Ishikawa (cell line): ENCODE results near the gene BHLHA15.

ENCODE experiments used
- CREB1 ChIP-seq: IDR thresholded peaks from 2 replicates; pipeline ENCODE4 v1.6.1; 2012; ENCODE audit warnings: low read depth
- EGR1 ChIP-seq: IDR thresholded peaks from 2 replicates; pipeline ENCODE4 v1.6.1; 2012
- EP300 ChIP-seq: IDR thresholded peaks from 2 replicates; pipeline ENCODE4 v1.6.1; 2012; ENCODE audit warnings: borderline replicate concordance
- NFIC ChIP-seq: IDR thresholded peaks from 2 replicates; pipeline ENCODE4 v1.6.1; 2012
- TAF1 ChIP-seq: IDR thresholded peaks from 2 replicates; pipeline ENCODE4 v1.6.1; 2012; ENCODE audit warnings: low read depth, mild to moderate bottlenecking

DNA sequence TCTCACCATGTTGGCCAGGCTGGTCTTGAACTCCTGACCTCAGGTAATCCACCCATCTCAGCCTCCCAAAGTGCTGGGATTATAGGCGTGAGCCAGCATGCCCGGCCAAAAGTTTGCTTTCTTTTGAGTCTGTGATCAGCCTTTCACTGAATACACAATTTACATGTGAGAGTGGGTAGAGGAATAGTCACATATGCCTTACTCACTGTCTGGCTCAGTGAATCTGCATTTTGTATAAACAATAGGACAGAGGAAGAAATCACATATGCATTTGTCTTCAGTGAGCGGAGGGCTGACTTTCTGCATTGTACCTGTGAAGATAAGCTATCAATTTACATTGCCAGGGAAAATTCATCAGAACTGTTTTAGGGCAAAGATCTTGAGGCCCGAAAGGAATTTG lies 43.3 kb downstream of the BHLHA15 start:
- no peak for TF ChIP-seq CREB1
- no peak for TF ChIP-seq EGR1
- no peak for TF ChIP-seq NFIC
- no peak for TF ChIP-seq EP300
- TF ChIP-seq TAF1, result no peak
